GM12878 (cell line): ENCODE data around the gene SETD7. TPM values are rescaled to one million over a fixed set of nuclear protein-coding genes. Genes with fewer than 3 reads are reported as not detected.

Experiments used
- ATF3 ChIP-seq: IDR thresholded peaks from 2 replicates; pipeline ENCODE4 v1.6.1; 2011; ENCODE audit warnings: low read depth, mild to moderate bottlenecking, low read length, moderate library complexity, borderline replicate concordance; ENCODE audit errors: extremely low read depth
- CHD2 ChIP-seq: IDR thresholded peaks from 2 replicates; pipeline ENCODE4 v1.6.1; 2011; ENCODE audit warnings: low read depth, low read length, improper control_type of control experiment, borderline replicate concordance
- EP300 ChIP-seq, 2 experiments: fragments of 150-350 bp in 1 of 2; IDR thresholded peaks; 2 replicates each; pipeline ENCODE4 v1.6.1; 2011 to 2012; ENCODE audit warnings: low read depth in 2 of 2, low read length in 2 of 2, borderline replicate concordance in 1 of 2, improper control_type of control experiment in 1 of 2, inconsistent platforms in 1 of 2; ENCODE audit not compliant: control insufficient read depth in 1 of 2
- GABPA ChIP-seq: IDR thresholded peaks from 2 replicates; pipeline ENCODE4 v1.6.1; 2014; ENCODE audit warnings: antibody characterized with exemption, low read depth, mild to moderate bottlenecking, inconsistent platforms
- HDAC2 ChIP-seq: fragments of 200-600 bp; sonication (generic); IDR thresholded peaks from 2 replicates; pipeline ENCODE4 v1.6.1; 2017
- MXI1 ChIP-seq: fragments of 150-350 bp; IDR thresholded peaks from 2 replicates; pipeline ENCODE4 v1.6.1; 2011; ENCODE audit warnings: low read depth, mild to moderate bottlenecking, inconsistent platforms, low read length, improper control_type of control experiment
- MYB ChIP-seq: fragments of 150-350 bp; IDR thresholded peaks from 2 replicates; pipeline ENCODE4 v1.6.1; 2014; ENCODE audit warnings: mild to moderate bottlenecking, low read depth, low read length, borderline replicate concordance
- NBN ChIP-seq: fragments of 450-650 bp; IDR thresholded peaks from 2 replicates; pipeline ENCODE4 v1.6.1; 2016
- NFXL1 ChIP-seq: fragments of 450-650 bp; IDR thresholded peaks from 2 replicates; pipeline ENCODE4 v1.6.1; 2017; ENCODE audit warnings: antibody characterized with exemption, mild to moderate bottlenecking, borderline replicate concordance
- NR2C1 ChIP-seq: fragments of 450-650 bp; IDR thresholded peaks from 2 replicates; pipeline ENCODE4 v1.6.1; 2017; ENCODE audit warnings: antibody characterized with exemption, mild to moderate bottlenecking, moderate library complexity
- POLR2A ChIP-seq: IDR thresholded peaks from 2 replicates; pipeline ENCODE4 v1.6.1; 2011; ENCODE audit warnings: low read depth, mild to moderate bottlenecking, low read length
- RFX5 ChIP-seq: IDR thresholded peaks from 2 replicates; pipeline ENCODE4 v1.6.1; 2011; ENCODE audit warnings: low read depth, low read length, improper control_type of control experiment
- RUNX3 ChIP-seq: IDR thresholded peaks from 2 replicates; pipeline ENCODE4 v1.6.1; 2012; ENCODE audit warnings: low read length, inconsistent platforms
- SMAD1 ChIP-seq: fragments of 450-650 bp; IDR thresholded peaks from 2 replicates; pipeline ENCODE4 v1.6.1; 2018; ENCODE audit warnings: mild to moderate bottlenecking, low read depth; ENCODE audit not compliant: partially characterized antibody
- SP1 ChIP-seq: IDR thresholded peaks from one replicate; pipeline ENCODE4 v1.6.1; 2011; ENCODE audit warnings: low read depth, low read length
- SPI1 ChIP-seq: IDR thresholded peaks from 2 replicates; pipeline ENCODE4 v1.6.1; 2011; ENCODE audit warnings: low read depth, mild to moderate bottlenecking, low read length, moderate library complexity, borderline replicate concordance; ENCODE audit not compliant: insufficient read depth
- SUZ12 ChIP-seq: fragments of 200-600 bp; sonication (generic); IDR thresholded peaks from one replicate; pipeline ENCODE4 v1.6.1; 2018; ENCODE audit warnings: antibody characterized with exemption, mild to moderate bottlenecking; ENCODE audit not compliant: unreplicated experiment
- WRNIP1 ChIP-seq: IDR thresholded peaks from 2 replicates; pipeline ENCODE4 v1.6.1; 2011; ENCODE audit warnings: low read depth, low read length, improper control_type of control experiment, borderline replicate concordance
- YBX1 ChIP-seq: fragments of 450-650 bp; IDR thresholded peaks from 2 replicates; pipeline ENCODE4 v1.6.1; 2016; ENCODE audit warnings: antibody characterized with exemption
- YY1 ChIP-seq: IDR thresholded peaks from 2 replicates; pipeline ENCODE4 v1.6.1; 2011; ENCODE audit warnings: low read depth, mild to moderate bottlenecking, low read length
- ZBTB11 ChIP-seq: fragments of 450-650 bp; formaldehyde crosslinking; IDR thresholded peaks from 2 replicates; pipeline ENCODE4 v1.5.0; 2022; ENCODE audit warnings: mild to moderate bottlenecking, missing genetic modification characterization
- polyA plus RNA-seq, 11 experiments: library from polyadenylated mRNA; depleted of rRNA in 4 of 11; unstranded in 6 of 11; stranded (reverse) in 5 of 11; fragments of >200 nt; fragmentation: Nextera tagmentation in 4 of 11; fragmentation: Illumina TruSeq in 1 of 11; extraction: Ambion mirVana in 4 of 11; extraction: Trizol in 1 of 11; gene quantifications; 1 replicate in 1 of 11; 2 replicates in 10 of 11; pipeline versions ENCODE4 v1.2.1 to v1.2.3, GENCODE V29; 2011 to 2016; ENCODE audit warnings: inconsistent platforms in 2 of 11, missing spikeins in 2 of 11, low read depth in 1 of 11
- total RNA-seq, 4 experiments: library from RNA; depleted of rRNA in 3 of 4; stranded (reverse); fragments of >200 nt in 3 of 4; fragmentation: Illumina TruSeq in 1 of 4; extraction: Trizol in 1 of 4; gene quantifications; 2 replicates each; pipeline versions ENCODE4 v1.2.1 to v1.2.3, GENCODE V29; 2013 to 2021
- TF ChIP-seq, protein P1 (sequence below): fragments of 450-650 bp; IDR thresholded peaks from 2 replicates; pipeline ENCODE4 v1.6.1; 2017; ENCODE audit warnings: mild to moderate bottlenecking, moderate library complexity
- TF ChIP-seq, protein P2 (sequence below): IDR thresholded peaks from 2 replicates; pipeline ENCODE4 v1.6.1; 2012; ENCODE audit warnings: low read length, inconsistent platforms

The SETD7 gene
- total and polyA plus RNA-seq, 10 of the 15 experiments (the other 5 are each of a cell fraction or from before 2014, with no cell fraction given), result 0.03 to 0.82 (median 0.44) TPM

DNA sequence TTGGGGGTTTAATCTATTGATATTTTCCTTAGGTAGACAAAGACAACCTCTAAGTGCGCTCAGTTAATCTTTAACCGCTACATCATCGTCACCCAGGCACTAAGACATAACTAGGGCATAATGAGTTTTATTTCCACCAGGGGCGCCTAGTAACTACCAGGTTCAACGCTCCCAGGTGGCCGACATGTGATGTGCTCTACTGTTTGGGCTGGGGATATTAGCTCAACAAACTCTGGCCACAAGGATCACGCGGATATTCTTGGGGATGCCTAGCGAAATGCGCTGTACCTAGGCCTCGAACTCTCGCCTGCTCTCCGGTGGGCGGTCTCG lies 103.0 kb downstream of the SETD7 start (continued):
- TF ChIP-seq ZBTB11, result no peak
- TF ChIP-seq, protein P1, sequence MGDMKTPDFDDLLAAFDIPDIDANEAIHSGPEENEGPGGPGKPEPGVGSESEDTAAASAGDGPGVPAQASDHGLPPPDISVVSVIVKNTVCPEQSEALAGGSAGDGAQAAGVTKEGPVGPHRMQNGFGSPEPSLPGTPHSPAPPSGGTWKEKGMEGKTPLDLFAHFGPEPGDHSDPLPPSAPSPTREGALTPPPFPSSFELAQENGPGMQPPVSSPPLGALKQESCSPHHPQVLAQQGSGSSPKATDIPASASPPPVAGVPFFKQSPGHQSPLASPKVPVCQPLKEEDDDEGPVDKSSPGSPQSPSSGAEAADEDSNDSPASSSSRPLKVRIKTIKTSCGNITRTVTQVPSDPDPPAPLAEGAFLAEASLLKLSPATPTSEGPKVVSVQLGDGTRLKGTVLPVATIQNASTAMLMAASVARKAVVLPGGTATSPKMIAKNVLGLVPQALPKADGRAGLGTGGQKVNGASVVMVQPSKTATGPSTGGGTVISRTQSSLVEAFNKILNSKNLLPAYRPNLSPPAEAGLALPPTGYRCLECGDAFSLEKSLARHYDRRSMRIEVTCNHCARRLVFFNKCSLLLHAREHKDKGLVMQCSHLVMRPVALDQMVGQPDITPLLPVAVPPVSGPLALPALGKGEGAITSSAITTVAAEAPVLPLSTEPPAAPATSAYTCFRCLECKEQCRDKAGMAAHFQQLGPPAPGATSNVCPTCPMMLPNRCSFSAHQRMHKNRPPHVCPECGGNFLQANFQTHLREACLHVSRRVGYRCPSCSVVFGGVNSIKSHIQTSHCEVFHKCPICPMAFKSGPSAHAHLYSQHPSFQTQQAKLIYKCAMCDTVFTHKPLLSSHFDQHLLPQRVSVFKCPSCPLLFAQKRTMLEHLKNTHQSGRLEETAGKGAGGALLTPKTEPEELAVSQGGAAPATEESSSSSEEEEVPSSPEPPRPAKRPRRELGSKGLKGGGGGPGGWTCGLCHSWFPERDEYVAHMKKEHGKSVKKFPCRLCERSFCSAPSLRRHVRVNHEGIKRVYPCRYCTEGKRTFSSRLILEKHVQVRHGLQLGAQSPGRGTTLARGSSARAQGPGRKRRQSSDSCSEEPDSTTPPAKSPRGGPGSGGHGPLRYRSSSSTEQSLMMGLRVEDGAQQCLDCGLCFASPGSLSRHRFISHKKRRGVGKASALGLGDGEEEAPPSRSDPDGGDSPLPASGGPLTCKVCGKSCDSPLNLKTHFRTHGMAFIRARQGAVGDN, result no peak; the same call in 1 of the 2 replicates
- TF ChIP-seq POLR2A, result no peak
- peak; percentile 15 to 44; a peak in 1 of 4 replicates for TF ChIP-seq EP300 (IDR thresholded peaks at IDR 0.05; ENCODE audit: borderline replicate concordance in 1 of 2, control insufficient read depth in 1 of 2, low read depth in 2 of 2, low read length in 2 of 2)
- TF ChIP-seq HDAC2, result no peak
- TF ChIP-seq NFXL1, result no peak
- no peak for TF ChIP-seq SMAD1
- no peak for TF ChIP-seq ATF3
- TF ChIP-seq SUZ12, result no peak
- no peak for TF ChIP-seq MYB
- TF ChIP-seq, protein P2, sequence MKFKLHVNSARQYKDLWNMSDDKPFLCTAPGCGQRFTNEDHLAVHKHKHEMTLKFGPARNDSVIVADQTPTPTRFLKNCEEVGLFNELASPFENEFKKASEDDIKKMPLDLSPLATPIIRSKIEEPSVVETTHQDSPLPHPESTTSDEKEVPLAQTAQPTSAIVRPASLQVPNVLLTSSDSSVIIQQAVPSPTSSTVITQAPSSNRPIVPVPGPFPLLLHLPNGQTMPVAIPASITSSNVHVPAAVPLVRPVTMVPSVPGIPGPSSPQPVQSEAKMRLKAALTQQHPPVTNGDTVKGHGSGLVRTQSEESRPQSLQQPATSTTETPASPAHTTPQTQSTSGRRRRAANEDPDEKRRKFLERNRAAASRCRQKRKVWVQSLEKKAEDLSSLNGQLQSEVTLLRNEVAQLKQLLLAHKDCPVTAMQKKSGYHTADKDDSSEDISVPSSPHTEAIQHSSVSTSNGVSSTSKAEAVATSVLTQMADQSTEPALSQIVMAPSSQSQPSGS, result no peak
- TF ChIP-seq YY1, result no peak; the same call in 1 of the 2 replicates
- TF ChIP-seq NBN, result no peak
- TF ChIP-seq YBX1, result no peak
- TF ChIP-seq SP1, result no peak
- no peak for TF ChIP-seq NR2C1
- no peak for TF ChIP-seq SPI1
- no peak for TF ChIP-seq WRNIP1
- TF ChIP-seq RUNX3, result peak; percentile 49
- TF ChIP-seq MXI1, result no peak
- no peak for TF ChIP-seq CHD2
- no peak for TF ChIP-seq GABPA
- no peak for TF ChIP-seq RFX5
